DOHH2 (cell line): ENCODE measurements around the gene SYT1.

Experiments used
- H3F3A ChIP-seq: fragments of 200-600 bp; sonication (generic), shearing (Covaris generic); 2 replicates; pipeline ENCODE4 v1.6.0; 2016; ENCODE audit warnings: antibody characterized with exemption, mild to moderate bottlenecking; ENCODE audit not compliant: control insufficient read depth, insufficient read depth
- H3K27ac ChIP-seq: fragments of 200-600 bp; sonication (generic); 2 replicates; pipeline ENCODE4 v1.5.1; 2014; ENCODE audit warnings: low read depth, mild to moderate bottlenecking, low read length, moderate library complexity
- H3K27me3 ChIP-seq: fragments of 200-600 bp; sonication (generic); 2 replicates; pipeline ENCODE4 v1.6.1; 2014; ENCODE audit warnings: mild to moderate bottlenecking, low read length, mixed read lengths; ENCODE audit not compliant: control insufficient read depth
- H3K36me3 ChIP-seq: fragments of 200-600 bp; sonication (generic); 2 replicates; pipeline ENCODE4 v1.6.1; 2014; ENCODE audit warnings: mild to moderate bottlenecking, low read length, moderate library complexity, mixed read lengths; ENCODE audit not compliant: control insufficient read depth
- H3K4me1 ChIP-seq: fragments of 200-600 bp; sonication (generic); 2 replicates; pipeline ENCODE4 v1.6.1; 2014; ENCODE audit warnings: mild to moderate bottlenecking, low read length, mixed read lengths; ENCODE audit not compliant: control insufficient read depth
- H3K4me2 ChIP-seq: fragments of 200-600 bp; sonication (generic); 2 replicates; pipeline ENCODE4 v1.6.0; 2014; ENCODE audit warnings: mild to moderate bottlenecking, low read length, moderate library complexity
- H3K4me3 ChIP-seq: fragments of 200-600 bp; sonication (generic); 2 replicates; pipeline ENCODE4 v1.5.1; 2014; ENCODE audit warnings: mild to moderate bottlenecking, low read length, mixed read lengths
- H3K79me2 ChIP-seq: fragments of 200-600 bp; sonication (generic); 2 replicates; pipeline ENCODE4 v1.6.1; 2014; ENCODE audit warnings: mild to moderate bottlenecking, low read length, mixed read lengths; ENCODE audit not compliant: control insufficient read depth
- H3K9me2 ChIP-seq: fragments of 200-600 bp; sonication (generic); replicated peaks from 2 replicates; pipeline ENCODE4 v1.6.1; 2014; ENCODE audit warnings: mild to moderate bottlenecking, low read length, mixed read lengths; ENCODE audit not compliant: control insufficient read depth
- H3K9me3 ChIP-seq: fragments of 200-600 bp; sonication (generic); 2 replicates; pipeline ENCODE4 v1.6.1; 2014; ENCODE audit warnings: antibody characterized with exemption, low read length, mixed read lengths; ENCODE audit not compliant: control insufficient read depth, insufficient read depth
- H4K20me1 ChIP-seq: fragments of 200-600 bp; sonication (generic); 2 replicates; pipeline ENCODE4 v1.6.0; 2014; ENCODE audit warnings: low read depth, mild to moderate bottlenecking, antibody characterized with exemption, low read length, moderate library complexity; ENCODE audit not compliant: control insufficient read depth, insufficient read depth
- CTCF ChIP-seq: fragments of 200-600 bp; sonication (generic); IDR thresholded peaks from one replicate; pipeline ENCODE4 v1.5.1; 2014; ENCODE audit warnings: antibody characterized with exemption, mild to moderate bottlenecking, low read depth, low read length; ENCODE audit not compliant: poor library complexity, severe bottlenecking
- EZH2phosphoT487 ChIP-seq: fragments of 200-600 bp; sonication (generic); IDR thresholded peaks from 2 replicates; pipeline ENCODE4 v1.6.1; 2017; ENCODE audit warnings: borderline replicate concordance, mild to moderate bottlenecking, antibody characterized with exemption, low read length, moderate library complexity, mixed read lengths

The SYT1 gene

DNA sequence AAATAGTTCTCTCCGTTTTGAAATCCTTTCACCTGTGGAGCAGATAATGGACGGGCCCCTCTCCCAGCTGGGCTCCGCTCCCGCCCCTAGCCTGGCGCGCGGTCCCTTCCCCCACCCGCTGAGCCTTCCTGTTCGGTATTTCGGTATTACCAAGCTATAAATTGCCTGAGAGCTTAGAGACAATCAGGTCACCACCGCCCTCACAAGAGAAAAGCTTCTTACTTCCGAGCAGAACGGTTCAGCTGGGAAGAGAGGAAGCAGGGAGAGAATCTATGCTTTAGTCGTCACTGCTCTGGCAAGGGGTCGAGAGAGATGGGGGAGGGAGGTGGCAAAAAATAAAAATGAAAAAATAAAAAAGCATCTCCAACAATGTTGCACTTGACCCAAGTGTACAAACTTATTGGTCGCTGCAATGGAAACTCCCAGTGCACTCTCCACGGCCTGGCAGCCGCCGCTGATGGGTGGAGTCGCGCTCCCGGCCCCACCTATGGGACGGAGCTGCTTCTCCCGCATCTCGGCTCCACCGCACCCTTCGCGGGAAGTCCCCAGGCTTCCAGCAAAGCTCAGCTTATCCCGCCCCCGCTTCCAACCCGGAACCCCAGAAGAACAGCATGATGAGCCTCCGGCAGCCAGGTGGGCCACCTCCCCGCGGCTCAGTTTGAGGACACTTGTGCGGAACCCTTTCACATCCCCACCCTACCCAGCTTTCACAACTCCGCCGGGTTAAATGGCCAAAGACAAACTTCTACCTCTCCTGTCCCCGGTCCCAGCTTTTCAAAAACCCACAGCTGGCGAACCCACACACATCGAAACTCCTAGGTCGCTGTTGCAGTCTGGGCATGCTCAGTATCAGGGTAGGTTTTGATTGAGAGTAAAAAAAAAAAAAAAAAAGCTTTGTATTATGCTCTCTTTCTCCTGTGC lies 832 bp upstream of the SYT1 start:
- Histone ChIP-seq H3F3A (no peaks in the 10 kb centered on the region), H3K79me2 (no peaks in the 10 kb centered on the region), H3K36me3 (no peaks in the 10 kb centered on the region), H3K9me3 (no peaks in the 10 kb centered on the region), H3K4me2 (no peak overlapping the region), H3K27ac (no peak overlapping the region), H3K9me2 (no peaks in the 10 kb centered on the region), H3K4me1 (no peaks in the 10 kb centered on the region), H3K27me3 (no peaks in the 10 kb centered on the region), H3K4me3 (no peak overlapping the region), H4K20me1 (no peaks in the 10 kb centered on the region)
- TF ChIP-seq EZH2phosphoT487 = no peak
- no peak for TF ChIP-seq CTCF

GRCh38 chr12:78864870-78865463 lies 393 bp downstream of the SYT1 start:
- no peaks in the 10 kb centered on the region for H3K79me2 ChIP-seq
- no peaks in the 10 kb centered on the region for H3K36me3 ChIP-seq
- H3F3A ChIP-seq = no peaks in the 10 kb centered on the region
- H3K4me2 ChIP-seq = no peak overlapping the region
- H3K27ac ChIP-seq = no peak overlapping the region
- no peaks in the 10 kb centered on the region for H3K27me3 ChIP-seq
- H3K9me2 ChIP-seq = no peaks in the 10 kb centered on the region
- TF ChIP-seq CTCF (no peak), EZH2phosphoT487 (no peak)
- no peaks in the 10 kb centered on the region for H3K4me1 ChIP-seq
- H3K9me3 ChIP-seq = no peaks in the 10 kb centered on the region
- H3K4me3 ChIP-seq = no peak overlapping the region
- no peaks in the 10 kb centered on the region for H4K20me1 ChIP-seq

GRCh38 chr12:78865516-78865915 lies 942 bp downstream of the SYT1 start:
- Histone ChIP-seq H3K36me3 (no peaks in the 10 kb centered on the region), H3K27ac (no peak overlapping the region), H3K9me2 (no peaks in the 10 kb centered on the region), H3K9me3 (no peaks in the 10 kb centered on the region), H3K4me2 (no peak overlapping the region), H3K4me1 (no peaks in the 10 kb centered on the region), H3K27me3 (no peaks in the 10 kb centered on the region), H4K20me1 (no peaks in the 10 kb centered on the region), H3F3A (no peaks in the 10 kb centered on the region), H3K79me2 (no peaks in the 10 kb centered on the region), H3K4me3 (no peak overlapping the region)
- TF ChIP-seq CTCF (no peak), EZH2phosphoT487 (no peak)
